Activated CD8-positive, alpha-beta memory T cell treated with anti-CD3 and anti-CD28 coated beads, Interleukin-2, amount 50 U/mL, for 1 hour (primary cell): ENCODE data around the gene CHST11.
"Not testable (repeated sequence)": the region's sequence is repeated elsewhere in the genome, so short reads cannot be mapped to it uniquely, and the experiment has no call there.

Experiments
- DNase-seq: peaks from one replicate; pipeline ENCODE4 v3.0.0-alpha.2; 2020; ENCODE audit errors: extremely low read depth

The CHST11 gene

DNA sequence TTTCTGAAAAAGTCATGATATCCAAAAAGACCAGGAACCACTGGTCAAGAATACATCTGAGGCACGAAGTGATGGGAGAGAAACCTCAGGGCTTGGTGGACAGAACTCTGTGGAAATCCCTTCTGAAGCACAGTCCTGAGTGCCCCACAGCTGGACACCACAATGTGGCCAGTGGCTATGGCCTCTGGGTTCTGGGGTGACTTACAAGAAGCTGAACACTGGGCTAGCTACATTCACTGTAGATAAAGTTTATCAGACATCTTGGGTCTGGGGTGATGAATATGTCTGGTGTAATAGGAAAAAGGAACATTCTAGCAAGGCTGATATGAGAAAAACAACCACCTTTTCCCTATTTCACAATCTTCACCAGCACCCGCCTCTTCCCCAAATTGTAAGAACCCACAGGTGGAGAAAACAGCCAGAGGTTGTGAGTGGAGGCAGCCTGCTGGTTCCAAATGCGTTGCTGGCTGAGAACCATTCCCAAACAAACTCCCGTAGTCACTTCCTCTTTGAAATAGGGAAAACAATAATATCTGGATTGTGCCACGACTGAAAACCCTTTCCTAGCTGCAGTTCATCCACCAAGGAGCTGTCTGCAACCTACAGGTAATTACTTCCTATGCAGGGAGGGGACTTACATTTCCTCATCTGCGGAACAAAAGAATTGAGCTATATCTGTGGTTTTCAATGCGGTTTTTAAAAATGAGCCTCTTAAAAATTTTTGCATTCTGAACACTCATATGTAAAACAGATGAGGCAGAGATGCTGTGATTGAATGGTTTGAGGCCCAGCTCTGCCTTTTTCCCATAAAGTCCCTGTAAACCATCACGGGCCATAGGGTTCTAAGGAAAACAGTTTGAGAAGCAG is 307.7 kb downstream of the CHST11 start:
- no peak for DNase-seq

DNA sequence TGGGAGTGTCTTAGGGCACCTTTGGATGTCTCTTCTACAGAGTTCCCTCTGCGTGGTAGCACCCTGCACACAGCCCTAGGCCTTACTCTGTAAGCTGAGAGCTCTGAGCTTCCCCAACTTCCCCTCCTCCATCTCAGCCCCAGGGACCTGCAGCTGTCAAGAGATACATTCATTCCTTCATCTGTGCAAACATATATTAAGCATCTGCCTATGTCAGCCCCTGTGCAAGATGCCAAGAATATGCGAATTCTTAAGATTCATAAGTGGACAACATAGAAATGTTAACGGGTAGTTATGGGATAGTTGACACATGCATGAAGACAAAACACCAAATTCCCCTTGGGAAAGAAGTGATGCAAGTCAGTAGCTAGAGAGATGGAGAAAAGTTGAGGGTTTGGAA is 310.5 kb downstream of the CHST11 start:
- no peak for DNase-seq

- no peak for DNase-seq
Measured at GRCh38 chr12:104768033-104768432, 311.3 kb downstream of the CHST11 start.

- no peak for DNase-seq
Measured at GRCh38 chr12:104769144-104769561, 312.4 kb downstream of the CHST11 start.

- DNase-seq = no peak
Measured at GRCh38 chr12:104772336-104772735, 315.6 kb downstream of the CHST11 start.

GRCh38 chr12:104775731-104776231 is 319.0 kb downstream of the CHST11 start:
- no peak for DNase-seq

DNA sequence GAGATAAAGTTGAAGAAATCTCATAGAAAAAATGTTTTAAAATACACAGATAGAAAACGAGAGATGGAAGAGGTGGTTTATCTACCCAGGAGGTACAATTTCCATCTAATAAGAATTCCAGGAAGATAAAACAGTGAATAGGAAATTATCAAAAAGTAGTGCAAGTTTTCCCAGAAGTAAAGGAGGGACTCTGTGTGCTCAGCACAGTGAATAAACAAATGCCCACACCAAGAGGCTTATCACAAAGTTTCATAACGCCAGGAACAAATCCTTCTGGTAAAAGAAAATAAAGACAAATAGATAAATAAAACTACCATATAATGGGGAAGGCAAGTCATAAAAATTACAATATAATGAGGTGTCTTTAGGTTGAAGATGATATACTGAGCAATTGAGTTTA is 322.4 kb downstream of the CHST11 start:
- DNase-seq = no peak

DNA sequence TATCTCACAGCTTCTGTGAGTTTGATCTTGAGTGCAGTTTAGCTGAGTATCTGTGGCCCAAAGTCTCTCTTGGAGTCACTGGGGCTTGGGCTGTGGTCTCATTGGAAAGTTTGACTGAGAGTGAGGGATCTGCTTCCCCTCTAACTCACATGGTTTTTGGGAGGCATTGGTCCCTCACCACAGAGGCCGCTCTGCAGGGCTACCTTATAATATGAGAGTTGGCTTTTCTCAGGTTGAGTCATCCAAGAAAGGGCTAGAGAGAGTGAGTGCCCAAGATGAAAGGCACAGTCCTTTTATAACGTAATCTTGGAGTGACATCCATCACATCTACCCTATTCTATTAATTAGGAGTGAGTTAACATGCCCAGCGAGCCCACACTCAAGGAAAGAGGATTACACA is 325.5 kb downstream of the CHST11 start:
- no peak for DNase-seq

DNA sequence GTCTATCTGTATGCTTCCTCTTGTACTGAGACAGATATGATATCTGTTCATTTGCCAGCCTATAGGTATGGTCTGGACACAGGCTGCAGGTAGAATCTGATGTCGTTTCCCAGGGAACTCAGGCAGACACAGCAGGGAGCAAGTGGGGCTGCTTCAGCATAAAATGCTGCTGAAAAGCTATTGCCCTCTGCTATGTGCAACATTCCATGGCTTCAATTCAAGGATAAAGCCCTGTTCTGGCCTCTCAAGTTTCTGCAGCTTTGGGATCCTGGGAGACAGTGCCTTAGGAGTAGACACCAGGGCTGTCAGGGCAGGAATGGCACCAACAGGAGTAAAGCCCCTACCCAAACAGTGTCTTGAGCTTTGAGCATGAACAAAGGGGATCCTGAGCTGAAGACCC is 327.8 kb downstream of the CHST11 start:
- no peak for DNase-seq

DNA sequence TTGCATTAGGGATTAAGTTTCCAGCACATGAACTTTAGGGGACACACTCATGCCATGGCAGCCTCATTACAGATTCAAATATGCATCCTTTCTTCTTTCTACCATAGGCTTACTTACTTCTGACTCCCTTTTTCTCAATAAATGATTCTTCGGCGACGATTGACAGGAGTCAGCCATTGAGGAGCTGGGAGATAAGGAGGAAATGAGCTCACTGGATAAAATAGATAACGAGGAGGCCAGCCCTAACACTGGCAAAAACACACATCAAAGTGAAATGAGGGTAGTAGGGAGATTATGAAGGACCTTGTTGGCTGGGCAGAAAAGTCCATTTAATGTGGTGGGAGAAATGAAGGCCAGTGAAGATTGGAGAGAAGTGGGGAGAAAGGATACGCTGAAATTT is 329.1 kb downstream of the CHST11 start:
- DNase-seq = no peak

- no peak for DNase-seq
Measured at GRCh38 chr12:104786352-104786751, 329.6 kb downstream of the CHST11 start.

- DNase-seq = no peak
Measured at GRCh38 chr12:104788840-104789271, 332.1 kb downstream of the CHST11 start.

DNA sequence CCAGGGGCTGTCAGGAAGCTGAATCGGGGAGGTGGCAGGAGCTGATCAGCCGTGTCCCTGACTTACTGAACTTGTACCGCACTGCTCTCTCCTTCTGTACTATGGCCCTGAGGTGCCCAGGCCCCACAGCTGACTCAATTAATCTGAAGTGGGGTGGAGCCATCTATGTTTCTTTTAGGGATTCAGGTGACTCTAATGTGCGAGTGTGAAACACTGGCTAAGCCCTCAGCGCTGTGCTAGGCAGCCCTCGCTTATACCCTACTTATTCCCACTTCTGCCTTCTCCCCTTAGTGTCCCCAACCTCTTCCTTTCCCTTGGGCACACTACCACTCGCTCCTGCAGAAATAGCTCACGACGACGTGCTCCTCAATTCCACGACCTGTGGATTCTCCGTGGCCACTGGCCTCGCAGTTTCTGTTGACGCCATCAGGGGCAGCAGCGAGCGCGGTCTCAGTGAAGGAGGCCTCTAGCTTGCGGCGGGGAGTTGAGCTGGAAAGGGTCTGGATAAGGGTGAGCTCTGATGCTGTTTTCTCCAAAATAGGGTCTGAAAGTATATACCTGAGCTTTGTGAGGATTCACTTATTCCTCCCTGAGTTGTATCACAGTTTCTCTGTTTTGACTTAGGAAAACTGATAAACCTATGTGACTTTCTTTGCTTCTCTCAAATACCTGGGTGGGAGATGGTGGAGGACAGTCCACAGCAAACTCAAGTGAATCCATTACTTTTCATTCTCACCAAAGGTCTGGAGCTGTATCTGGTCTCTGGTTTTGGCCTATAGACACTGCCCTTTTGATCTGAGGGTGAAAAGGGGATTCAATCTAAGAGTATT is 333.8 kb downstream of the CHST11 start:
- DNase-seq = no peak

- no peak for DNase-seq
Measured at GRCh38 chr12:104792570-104792969, 335.8 kb downstream of the CHST11 start.

DNA sequence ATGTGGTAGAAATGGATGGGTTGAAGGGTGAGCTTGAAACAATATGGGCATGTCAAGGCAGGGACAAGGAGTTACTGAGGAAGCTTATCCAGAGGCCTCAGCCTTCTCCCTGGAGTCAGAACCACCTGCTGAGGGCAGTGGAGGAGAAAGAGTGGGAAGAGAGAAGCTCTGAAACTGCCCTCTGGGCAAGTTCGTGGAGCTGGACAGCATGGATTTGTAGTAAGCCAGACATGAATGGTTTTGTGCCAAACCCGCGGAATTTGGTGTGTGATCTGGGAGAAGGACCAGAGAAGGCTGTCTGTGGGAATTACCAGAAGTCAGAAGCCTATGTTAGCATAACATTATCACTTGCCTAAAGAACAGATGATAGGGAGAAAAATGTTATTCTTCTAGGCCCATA is 336.5 kb downstream of the CHST11 start:
- DNase-seq = no peak

- no peak for DNase-seq
Measured at GRCh38 chr12:104793968-104794367, 337.2 kb downstream of the CHST11 start.

GRCh38 chr12:104796475-104796862 is 339.7 kb downstream of the CHST11 start:
- no peak for DNase-seq

- DNase-seq = no peak
Measured at GRCh38 chr12:104799458-104799857, 342.7 kb downstream of the CHST11 start.

GRCh38 chr12:104801005-104801404 is 344.3 kb downstream of the CHST11 start:
- no peak for DNase-seq

DNA sequence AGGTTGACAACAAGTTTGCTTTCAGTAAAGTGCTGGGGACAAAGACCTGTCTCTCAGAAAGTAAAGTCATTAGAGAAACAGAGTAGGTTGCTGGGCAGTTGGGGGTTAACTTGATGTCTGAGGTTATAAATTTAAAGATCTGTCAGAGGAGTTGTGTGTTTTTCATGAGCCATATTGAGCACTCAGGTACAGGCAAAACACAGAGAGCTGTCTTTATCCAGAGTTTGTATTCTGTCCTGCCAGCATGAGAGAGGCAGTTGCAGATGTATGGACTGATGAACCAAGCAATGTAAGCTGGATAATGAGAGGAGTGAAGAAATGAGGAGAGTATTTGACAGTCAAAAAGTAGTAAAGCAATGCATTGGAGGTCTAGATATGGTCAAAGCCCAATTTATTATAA is 344.7 kb downstream of the CHST11 start:
- no peak for DNase-seq

DNA sequence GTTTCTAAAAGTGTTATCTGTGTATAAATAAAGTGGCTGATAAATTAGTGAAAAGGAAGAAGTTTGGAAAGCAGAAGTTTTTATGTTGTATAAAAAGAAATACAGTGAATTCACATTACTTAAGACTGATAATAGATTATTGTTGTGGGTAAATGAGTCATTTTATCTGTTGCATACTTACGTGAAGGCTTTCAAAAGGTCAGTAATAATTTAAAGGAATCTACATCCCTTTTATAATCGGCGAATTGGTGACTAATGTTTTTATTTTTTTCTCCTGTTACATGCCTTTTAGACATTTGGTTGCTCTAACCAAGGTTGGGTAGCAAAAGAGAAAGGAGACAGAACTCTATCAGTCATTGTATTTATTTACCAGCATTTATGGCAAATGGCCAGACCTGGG is 345.5 kb downstream of the CHST11 start:
- DNase-seq = no peak

DNA sequence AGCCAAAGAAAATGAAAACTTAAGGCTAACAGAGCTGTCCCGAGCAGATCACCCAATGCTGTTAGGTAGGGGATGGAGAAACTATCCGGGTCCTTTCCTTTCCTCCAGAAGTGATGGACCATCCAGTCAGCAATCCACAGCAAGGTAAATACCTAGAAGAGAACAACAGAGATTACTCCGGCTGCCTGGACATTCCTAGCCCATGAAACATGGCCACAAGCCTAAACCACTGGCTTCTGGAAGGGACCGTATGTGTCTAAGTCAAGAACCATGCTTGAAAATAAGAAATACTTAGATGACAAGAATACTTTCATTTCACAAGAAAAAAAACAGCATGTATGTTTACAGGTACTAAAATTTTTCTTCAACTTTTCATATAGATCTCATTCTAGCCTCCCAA is 348.4 kb downstream of the CHST11 start:
- no peak for DNase-seq

- DNase-seq = not testable (repeated sequence)
Measured at GRCh38 chr12:104806194-104806593, 349.4 kb downstream of the CHST11 start.
